Hepatocyte (in vitro differentiated cells): ENCODE results near the gene STX4.

Experiments used
- CTCF ChIP-seq: fragments of 200-600 bp; sonication (generic); IDR thresholded peaks from 2 replicates; pipeline ENCODE4 v1.5.1; 2016; ENCODE audit warnings: antibody characterized with exemption, mild to moderate bottlenecking; ENCODE audit not compliant: poor library complexity
- EZH2 ChIP-seq: fragments of 200-600 bp; sonication (generic); IDR thresholded peaks from 2 replicates; pipeline ENCODE4 v1.6.1; 2016; ENCODE audit warnings: antibody characterized with exemption, mild to moderate bottlenecking, borderline replicate concordance

GRCh38 chr16:30998852-30999761, 34.3 kb upstream of the STX4 start:
- TF ChIP-seq CTCF (no peak), EZH2 (no peak)
